Fibroblast of lung (primary cell): Measurements from ENCODE around the gene PTGIS. TPM values are rescaled to one million over a fixed set of nuclear protein-coding genes. Genes with fewer than 3 reads are reported as not detected.

Experiments
- DNase-seq, 2 donors: peaks; one replicate each; pipeline versions ENCODE4 v3.0.0 to v3.0.0-alpha.2; 2010; ENCODE audit warnings: low read depth in 2 of 2
- H2AFZ ChIP-seq: 2 replicates; pipeline ENCODE4 v1.5.1; 2012; ENCODE audit warnings: low read length, control low read depth, inconsistent platforms
- H3K27ac ChIP-seq: 2 replicates; pipeline ENCODE4 v1.5.1; 2011; ENCODE audit warnings: low read length, control low read depth; ENCODE audit not compliant: insufficient read depth
- H3K27me3 ChIP-seq: 2 replicates; pipeline ENCODE4 v1.5.1; 2011; ENCODE audit warnings: mild to moderate bottlenecking, low read length; ENCODE audit not compliant: control insufficient read depth, insufficient read depth
- H3K36me3 ChIP-seq: 2 replicates; pipeline ENCODE4 v1.5.1; 2011; ENCODE audit warnings: low read length; ENCODE audit not compliant: control insufficient read depth, insufficient read depth
- H3K4me1 ChIP-seq: 2 replicates; pipeline ENCODE4 v1.5.1; 2011; ENCODE audit warnings: low read length; ENCODE audit not compliant: control insufficient read depth, insufficient read depth; ENCODE audit errors: extremely low read depth
- H3K4me2 ChIP-seq: 2 replicates; pipeline ENCODE4 v1.5.1; 2011; ENCODE audit warnings: low read length, control low read depth; ENCODE audit not compliant: insufficient read depth; ENCODE audit errors: extremely low read depth
- H3K4me3 ChIP-seq, 4 experiments: fragments of 200-600 bp in 1 of 4; sonication (generic) in 1 of 4; replicated peaks in 1 of 4; 2 replicates each; pipeline ENCODE4 v1.5.1; 2011 to 2016; ENCODE audit warnings: low read length in 4 of 4, low read depth in 3 of 4, mild to moderate bottlenecking in 3 of 4, control low read depth in 2 of 4, inconsistent platforms in 1 of 4, mixed read lengths in 1 of 4; ENCODE audit not compliant: insufficient read depth in 1 of 4; ENCODE audit errors: control extremely low read depth in 1 of 4
- H3K79me2 ChIP-seq: 2 replicates; pipeline ENCODE4 v1.5.1; 2012; ENCODE audit warnings: mild to moderate bottlenecking, low read length, inconsistent platforms; ENCODE audit not compliant: control insufficient read depth, insufficient read depth
- H3K9ac ChIP-seq: 2 replicates; pipeline ENCODE4 v1.5.1; 2011; ENCODE audit warnings: mild to moderate bottlenecking, low read length, control low read depth; ENCODE audit not compliant: insufficient read depth
- H3K9me3 ChIP-seq: 2 replicates; pipeline ENCODE4 v1.5.1; 2012; ENCODE audit warnings: low read depth, low read length; ENCODE audit not compliant: control insufficient read depth, insufficient read depth
- H4K20me1 ChIP-seq: 2 replicates; pipeline ENCODE4 v1.5.1; 2011; ENCODE audit warnings: low read length; ENCODE audit not compliant: control insufficient read depth, insufficient read depth; ENCODE audit errors: extremely low read depth
- EZH2 ChIP-seq: IDR thresholded peaks from 2 replicates; pipeline ENCODE4 v1.5.1; 2012; ENCODE audit warnings: low read length, control low read depth, mild to moderate bottlenecking; ENCODE audit errors: missing control alignments
- polyA plus RNA-seq, 2 donors: library from polyadenylated mRNA; depleted of rRNA in 1 of 2; stranded (reverse) in 1 of 2; unstranded in 1 of 2; fragments of >200 nt; gene quantifications; 2 replicates each; pipeline ENCODE4 v1.2.1, GENCODE V29; 2011 to 2012; ENCODE audit warnings: missing spikeins in 1 of 2
- total RNA-seq: library from RNA; depleted of rRNA; stranded (reverse); fragments of >200 nt; gene quantifications from 2 replicates; pipeline ENCODE4 v1.2.1, GENCODE V29; 2014
- TF ChIP-seq, protein P1 (sequence below), 2 donors: IDR thresholded peaks in 1 of 2; conservative IDR thresholded peaks in 1 of 2; 1 replicate in 1 of 2; 2 replicates in 1 of 2; pipeline ENCODE4 v1.5.1; 2011 to 2012; ENCODE audit warnings: low read length in 2 of 2, control low read depth in 1 of 2, inconsistent platforms in 1 of 2, low read depth in 1 of 2, mild to moderate bottlenecking in 1 of 2

Gene PTGIS
- total and polyA plus RNA-seq, 2 donors (not counting 1 experiment from before 2014, with no cell fraction given), result 6.8 to 41.5 TPM

GRCh38 chr20:49468412-49468811 is 99.5 kb downstream of the PTGIS start:
- H3K27me3 ChIP-seq, result no peaks in the 10 kb centered on the region
- no peaks in the 10 kb centered on the region for H3K4me1 ChIP-seq
- H3K4me3 ChIP-seq, result no peak overlapping the region
- no peaks in the 10 kb centered on the region for H4K20me1 ChIP-seq
- no peaks in the 10 kb centered on the region for H3K9me3 ChIP-seq
- DNase-seq, result no peak
- H3K36me3 ChIP-seq, result no peaks in the 10 kb centered on the region
- H3K79me2 ChIP-seq, result no peaks in the 10 kb centered on the region
- no peak overlapping the region for H3K9ac ChIP-seq
- H3K4me2 ChIP-seq, result no peak overlapping the region
- no peak overlapping the region for H2AFZ ChIP-seq
- TF ChIP-seq, protein P1, sequence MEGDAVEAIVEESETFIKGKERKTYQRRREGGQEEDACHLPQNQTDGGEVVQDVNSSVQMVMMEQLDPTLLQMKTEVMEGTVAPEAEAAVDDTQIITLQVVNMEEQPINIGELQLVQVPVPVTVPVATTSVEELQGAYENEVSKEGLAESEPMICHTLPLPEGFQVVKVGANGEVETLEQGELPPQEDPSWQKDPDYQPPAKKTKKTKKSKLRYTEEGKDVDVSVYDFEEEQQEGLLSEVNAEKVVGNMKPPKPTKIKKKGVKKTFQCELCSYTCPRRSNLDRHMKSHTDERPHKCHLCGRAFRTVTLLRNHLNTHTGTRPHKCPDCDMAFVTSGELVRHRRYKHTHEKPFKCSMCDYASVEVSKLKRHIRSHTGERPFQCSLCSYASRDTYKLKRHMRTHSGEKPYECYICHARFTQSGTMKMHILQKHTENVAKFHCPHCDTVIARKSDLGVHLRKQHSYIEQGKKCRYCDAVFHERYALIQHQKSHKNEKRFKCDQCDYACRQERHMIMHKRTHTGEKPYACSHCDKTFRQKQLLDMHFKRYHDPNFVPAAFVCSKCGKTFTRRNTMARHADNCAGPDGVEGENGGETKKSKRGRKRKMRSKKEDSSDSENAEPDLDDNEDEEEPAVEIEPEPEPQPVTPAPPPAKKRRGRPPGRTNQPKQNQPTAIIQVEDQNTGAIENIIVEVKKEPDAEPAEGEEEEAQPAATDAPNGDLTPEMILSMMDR (conservative IDR thresholded peaks at IDR 0.05 in 1 of 2, IDR thresholded peaks at IDR 0.05 in 1 of 2; ENCODE audit: low read depth in 1 of 2, low read length in 2 of 2), result no peak
- no peak for TF ChIP-seq EZH2
- H3K27ac ChIP-seq, result no peak overlapping the region

GRCh38 chr20:49466114-49466912 is 101.6 kb downstream of the PTGIS start:
- H3K4me2 ChIP-seq, result no peak overlapping the region
- no peak overlapping the region for H3K9ac ChIP-seq
- H3K4me3 ChIP-seq, result no peak overlapping the region
- no peaks in the 10 kb centered on the region for H3K27me3 ChIP-seq
- no peaks in the 10 kb centered on the region for H3K36me3 ChIP-seq
- no peak overlapping the region for H3K27ac ChIP-seq
- H4K20me1 ChIP-seq, result no peaks in the 10 kb centered on the region
- no peak overlapping the region for H2AFZ ChIP-seq
- no peaks in the 10 kb centered on the region for H3K4me1 ChIP-seq
- DNase-seq, result no peak
- TF ChIP-seq, protein P1 (conservative IDR thresholded peaks at IDR 0.05 in 1 of 2, IDR thresholded peaks at IDR 0.05 in 1 of 2; ENCODE audit: low read depth in 1 of 2, low read length in 2 of 2), result no peak
- TF ChIP-seq EZH2, result no peak
- no peaks in the 10 kb centered on the region for H3K79me2 ChIP-seq
- no peaks in the 10 kb centered on the region for H3K9me3 ChIP-seq

DNA sequence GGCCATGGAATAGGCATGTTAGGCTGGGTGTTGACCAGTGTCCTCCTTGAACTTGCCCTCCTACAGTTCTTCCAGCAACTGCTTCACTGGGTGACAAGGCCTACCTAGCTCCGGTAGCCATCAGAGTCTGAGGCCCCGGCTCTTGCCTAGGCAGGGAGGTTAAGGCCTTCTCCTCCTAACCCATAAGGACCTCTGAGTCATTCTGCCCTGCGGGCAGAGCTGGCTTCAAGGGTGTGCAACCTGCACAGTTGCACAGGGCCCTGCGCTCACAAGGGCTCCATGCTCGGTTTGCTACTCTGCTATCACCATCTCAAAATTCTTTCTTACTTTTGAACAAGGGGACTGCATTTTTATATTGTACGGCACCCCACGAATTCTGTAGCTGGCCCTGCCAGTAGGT is 103.4 kb downstream of the PTGIS start:
- Histone ChIP-seq H3K9ac (no peak overlapping the region), H2AFZ (no peak overlapping the region), H3K4me1 (no peaks in the 10 kb centered on the region), H3K4me3 (no peak overlapping the region), H3K27ac (no peak overlapping the region), H3K27me3 (no peaks in the 10 kb centered on the region), H4K20me1 (no peaks in the 10 kb centered on the region), H3K36me3 (no peaks in the 10 kb centered on the region), H3K4me2 (no peak overlapping the region), H3K9me3 (no peaks in the 10 kb centered on the region), H3K79me2 (no peaks in the 10 kb centered on the region)
- TF ChIP-seq, protein P1 (conservative IDR thresholded peaks at IDR 0.05 in 1 of 2, IDR thresholded peaks at IDR 0.05 in 1 of 2; ENCODE audit: low read depth in 1 of 2, low read length in 2 of 2), result no peak
- no peak for TF ChIP-seq EZH2
- DNase-seq, result no peak
